Fibroblast of villous mesenchyme (primary cell): ENCODE measurements around the gene CEBPG. TPM values are rescaled to one million over a fixed set of nuclear protein-coding genes. Genes with fewer than 3 reads are reported as not detected.

Experiments used
- DNase-seq: peaks from one replicate; pipeline ENCODE4 v3.0.0-alpha.2; 2010; ENCODE audit warnings: low read depth
- H3K4me3 ChIP-seq: 2 replicates; pipeline ENCODE4 v1.5.1; 2011; ENCODE audit warnings: low read depth, mild to moderate bottlenecking, low read length
- CTCF ChIP-seq: IDR thresholded peaks from 2 replicates; pipeline ENCODE4 v1.5.1; 2012; ENCODE audit warnings: low read depth, mild to moderate bottlenecking, low read length; ENCODE audit not compliant: insufficient read depth
- total RNA-seq: library from RNA; depleted of rRNA; stranded (reverse); fragments of >200 nt; gene quantifications from 2 replicates; pipeline ENCODE4 v1.2.3, GENCODE V29; 2012

CEBPG gene
- total RNA-seq, 1 donor: 22.0 TPM

- H3K4me3 ChIP-seq: no peak overlapping the region
- no peak for TF ChIP-seq CTCF
- no peak for DNase-seq
Measured at GRCh38 chr19:33379151-33379829, 5.8 kb downstream of the CEBPG start.

- no peak for TF ChIP-seq CTCF
- DNase-seq: no peak
Measured at GRCh38 chr19:33381101-33381500, 7.6 kb downstream of the CEBPG start.

GRCh38 chr19:33382006-33382405 is 8.5 kb downstream of the CEBPG start:
- H3K4me3 ChIP-seq: no peak overlapping the region
- no peak for DNase-seq
- no peak for TF ChIP-seq CTCF

More at GRCh38 chr19:33381101-33381500, 7.6 kb downstream of the CEBPG start:
- no peak overlapping the region for H3K4me3 ChIP-seq

- H3K4me3 ChIP-seq: no peak overlapping the region
- no peak for TF ChIP-seq CTCF
- DNase-seq: no peak
Measured at GRCh38 chr19:33382982-33383381, 9.5 kb downstream of the CEBPG start.

GRCh38 chr19:33383720-33384292 is 10.3 kb downstream of the CEBPG start:
- TF ChIP-seq CTCF: no peak
- H3K4me3 ChIP-seq: no peak overlapping the region
- DNase-seq: no peak

GRCh38 chr19:33384983-33385382 is 11.5 kb downstream of the CEBPG start:
- no peak overlapping the region for H3K4me3 ChIP-seq
- TF ChIP-seq CTCF: no peak
- no peak for DNase-seq
